Omental fat pad (tissue), 4 donors: Measurements from ENCODE around the gene LMX1A. TPM values are rescaled to one million over a fixed set of nuclear protein-coding genes. Genes with fewer than 3 reads are reported as not detected.
A peak's percentile ranks its signal among the peaks of the same experiment; 100 is the strongest.

ENCODE experiments used
- ATAC-seq: fragments of 150-250 bp; one replicate; pipeline ENCODE4 v1.9.1; 2016; ENCODE audit warnings: mild to moderate bottlenecking, moderate library complexity; ENCODE audit not compliant: low FRiP score
- DNase-seq: peaks from one replicate; pipeline ENCODE4 v3.0.0-alpha.2; 2019; ENCODE audit warnings: low spot score
- CTCF ChIP-seq, 3 donors: fragments of 450-650 bp; IDR thresholded peaks; one replicate each; pipeline ENCODE4 v1.5.1; 2016 to 2017; ENCODE audit warnings: antibody characterized with exemption in 3 of 3, mild to moderate bottlenecking in 3 of 3, moderate library complexity in 2 of 3
- total RNA-seq, 4 donors: library from RNA; depleted of rRNA; stranded (reverse); fragments of >200 nt; gene quantifications; one replicate each; pipeline ENCODE4 v1.1.0, GENCODE V29; 2016

LMX1A gene
- total RNA-seq, 4 donors from 2014 or later, result 2.0 TPM; not detected in 3

GRCh38 chr1:165392634-165393571 lies 36.4 kb upstream of the LMX1A start:
- TF ChIP-seq CTCF (IDR thresholded peaks at IDR 0.05), result peak in 2 of 3 donors; percentile 7 to 89
- DNase-seq (peak; percentile 52), ATAC-seq (peak; percentile 92)

GRCh38 chr1:165389609-165390008 lies 33.1 kb upstream of the LMX1A start:
- ATAC-seq (no peak), DNase-seq (no peak)
- no peak for TF ChIP-seq CTCF (IDR thresholded peaks at IDR 0.05)

- ATAC-seq, result no peak
- TF ChIP-seq CTCF (IDR thresholded peaks at IDR 0.05), result no peak
- DNase-seq, result no peak
These were observed 31.4 kb upstream of the LMX1A start for GRCh38 chr1:165387961-165388360.

- no peak for DNase-seq
- no peak for TF ChIP-seq CTCF (IDR thresholded peaks at IDR 0.05)
- no peak for ATAC-seq
These were observed 31.0 kb upstream of the LMX1A start for GRCh38 chr1:165387505-165387904.

- ATAC-seq (no peak), DNase-seq (no peak)
- TF ChIP-seq CTCF (IDR thresholded peaks at IDR 0.05), result no peak
These were observed 27.3 kb upstream of the LMX1A start for GRCh38 chr1:165383599-165384405.

GRCh38 chr1:165383067-165383466 lies 26.6 kb upstream of the LMX1A start:
- ATAC-seq (peak; percentile 95), DNase-seq (no peak)
- TF ChIP-seq CTCF (IDR thresholded peaks at IDR 0.05), result no peak
